ENCODE measurements around the gene GNA15. TPM values are rescaled to one million over a fixed set of nuclear protein-coding genes. Genes with fewer than 3 reads are reported as not detected.

GNA15 gene
- total and polyA plus RNA-seq, 2 of the 8 experiments (the other 6 are each of a cell fraction or from before 2014, with no cell fraction given) = 0.26 to 0.45 TPM

DNA sequence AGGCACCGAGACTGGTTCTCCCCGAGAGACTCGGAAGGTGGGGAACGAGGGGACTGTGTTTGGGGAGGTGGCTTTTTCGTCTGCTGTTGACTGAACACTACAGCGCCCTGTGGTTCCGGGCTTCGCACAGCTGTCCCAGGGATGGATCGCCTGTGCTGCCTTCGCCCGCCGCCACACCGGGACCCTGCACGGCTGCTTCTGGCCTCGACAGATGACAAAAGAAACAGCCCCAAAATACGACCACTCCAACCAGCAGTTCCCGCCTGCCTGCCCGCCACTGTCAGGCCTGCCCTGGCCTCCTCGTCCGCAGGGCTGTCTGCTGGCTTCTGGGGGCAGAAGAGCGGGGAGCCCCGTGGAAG is 13.3 kb upstream of the GNA15 start:
- no peak overlapping the region for H3K4me3 ChIP-seq (ENCODE audit: extremely low read depth in 1 of 4, insufficient read depth in 2 of 4, low read depth in 3 of 4, low read length in 4 of 4)
- no peaks in the 10 kb centered on the region for H3K79me2 ChIP-seq (ENCODE audit: control insufficient read depth in 1 of 2, insufficient read depth in 2 of 2, low read length in 2 of 2)
- no peak overlapping the region for H3K27ac ChIP-seq (ENCODE audit: low read depth, low read length)
- CTCF ChIA-PET (ENCODE audit: partially characterized antibody) = interaction anchor here (1.1 to 1.4 kb wide), 3 partner anchors 47 to 167 kb away, joined by 3 to 4 read pairs (median 4); no protein-coding TSS in a partner anchor
- H2BK5ac ChIP-seq (ENCODE audit: low read depth, low read length) = no peak overlapping the region
- WGBS, 2 experiments (ENCODE audit: extremely low coverage in 1 of 2, insufficient coverage in 1 of 2, insufficient read length in 1 of 2, insufficient replicate concordance in 2 of 2, low coverage in 1 of 2, low lambda C conversion rate in 2 of 2, missing lambda C conversion rate in 1 of 2) = 92% methylated on average over 17 of the region's 22 CpGs; no CpG with 5 or more reads in 1 of the 2 experiments
- no peak overlapping the region for H2BK120ac ChIP-seq (replicated peaks; ENCODE audit: low read depth, low read length)
- H4K8ac ChIP-seq (ENCODE audit: extremely low read depth, insufficient read depth, low read length) = no peak overlapping the region
- FAIRE-seq (no peak), DNase-seq (ENCODE audit: low read depth in 1 of 2, low spot score in 2 of 2) (peak in 1 of 2 experiments; percentile 43)
- no peaks in the 10 kb centered on the region; a peak in 1 of 8 replicates for H3K36me3 ChIP-seq (ENCODE audit: control insufficient read depth in 2 of 4, insufficient read depth in 4 of 4, low read length in 3 of 4)
- no peak overlapping the region for H2BK20ac ChIP-seq (ENCODE audit: low read length)
- H3K4me1 ChIP-seq (replicated peaks in 1 of 4; ENCODE audit: control insufficient read depth in 3 of 4, insufficient read depth in 4 of 4, low read length in 3 of 4) = no peaks in the 10 kb centered on the region
- H4K91ac ChIP-seq (replicated peaks; ENCODE audit: insufficient read length, low read length) = no peak overlapping the region
- H4K20me1 ChIP-seq (replicated peaks in 1 of 2; ENCODE audit: control insufficient read depth in 1 of 2, insufficient read depth in 2 of 2, low read length in 2 of 2) = no peaks in the 10 kb centered on the region
- no peaks in the 10 kb centered on the region for H3K23me2 ChIP-seq (ENCODE audit: low read depth, low read length)
- H3K79me1 ChIP-seq (ENCODE audit: low read depth, low read length) = no peaks in the 10 kb centered on the region
- no peak for TF ChIP-seq EGR1 (IDR thresholded peaks at IDR 0.05; ENCODE audit: borderline replicate concordance, low read depth, low read length)
- H3K4ac ChIP-seq (replicated peaks; ENCODE audit: insufficient read length, low read depth, low read length) = no peak overlapping the region
- no peaks in the 10 kb centered on the region for H3K9me3 ChIP-seq (ENCODE audit: insufficient read depth in 2 of 2, low read depth in 1 of 2, low read length in 1 of 2)
- no peak overlapping the region for H2BK15ac ChIP-seq (ENCODE audit: low read length)
- no peak overlapping the region for H3K4me2 ChIP-seq (ENCODE audit: insufficient read depth in 1 of 2, low read depth in 2 of 2, low read length in 2 of 2)
- no peak overlapping the region for H2BK12ac ChIP-seq (ENCODE audit: low read depth, low read length)
- H3K56ac ChIP-seq (replicated peaks; ENCODE audit: insufficient read length, low read depth, low read length) = no peak overlapping the region
- no peak overlapping the region for H2AFZ ChIP-seq (ENCODE audit: low read length)
- no peak overlapping the region for H3K14ac ChIP-seq (ENCODE audit: insufficient read length)
- H3K9ac ChIP-seq (replicated peaks in 1 of 4; ENCODE audit: extremely low read depth in 1 of 4, low read depth in 3 of 4, low read length in 3 of 4) = no peak overlapping the region
- no peak overlapping the region for H2AK5ac ChIP-seq (ENCODE audit: low read depth, low read length)
- H3K27me3 ChIP-seq (replicated peaks in 1 of 4; ENCODE audit: control insufficient read depth in 3 of 4, extremely low read depth in 1 of 4, insufficient read depth in 3 of 4, low read length in 3 of 4) = no peaks in the 10 kb centered on the region
- POLR2A ChIA-PET (ENCODE audit: partially characterized antibody) = no interaction called here
- no peak overlapping the region for H3K18ac ChIP-seq (ENCODE audit: extremely low read depth, low read length)
- no peak overlapping the region for H4K5ac ChIP-seq (ENCODE audit: insufficient read length, low read depth, low read length)
- H3K23ac ChIP-seq (ENCODE audit: insufficient read length) = no peak overlapping the region
